ENCODE measurements around the gene HCN2. TPM values are rescaled to one million over a fixed set of nuclear protein-coding genes. Genes with fewer than 3 reads are reported as not detected.

Gene HCN2
- total RNA-seq, 2 donors from 2014 or later: 0.15 to 0.75 TPM

DNA sequence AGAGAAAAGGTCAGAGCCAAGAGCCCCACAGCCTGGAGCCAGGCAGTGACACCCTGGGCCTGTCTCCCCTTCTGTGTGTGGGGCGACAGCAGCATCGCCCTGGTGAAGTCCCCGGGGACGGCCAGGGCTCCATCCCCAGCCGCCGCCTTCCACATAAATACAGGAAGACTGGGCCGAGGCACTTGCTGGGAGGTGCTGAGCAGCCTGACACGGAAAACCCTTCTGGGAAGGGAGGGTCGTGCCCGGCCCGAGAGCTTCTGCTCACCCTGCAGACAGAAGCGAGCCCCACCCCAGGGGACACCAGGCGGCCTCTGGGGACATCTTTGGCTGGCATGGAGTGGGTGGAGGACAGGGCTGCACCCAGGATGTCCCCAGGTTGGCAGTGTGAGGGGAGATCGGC, 55.1 kb downstream of the HCN2 start:
- H3K27ac Mint-ChIP-seq: no peak overlapping the region

GRCh38 chr19:645912-646778, 56.5 kb downstream of the HCN2 start:
- H3K27ac Mint-ChIP-seq: no peak overlapping the region
- Histone ChIP-seq H3K27me3 (ENCODE audit: control insufficient read depth, insufficient read depth, low read length, poor library complexity, severe bottlenecking) (no peaks in the 10 kb centered on the region), H3K27ac (ENCODE audit: low read depth, low read length) (peak overlapping the region; percentile 17), H3K9me3 (ENCODE audit: control insufficient read depth, low read length) (no peaks in the 10 kb centered on the region), H3K4me3 (ENCODE audit: low read length) (no peak overlapping the region), H3K4me1 (ENCODE audit: control insufficient read depth, insufficient read depth, low read length) (no peaks in the 10 kb centered on the region), H3K36me3 (ENCODE audit: control insufficient read depth, insufficient read depth, low read length) (no peaks in the 10 kb centered on the region), H3K9ac (ENCODE audit: extremely low read depth, low read length, poor library complexity, severe bottlenecking) (no peak overlapping the region)
- no peak overlapping the region for H3K4me3 Mint-ChIP-seq
- 94 to 95% methylated on average over 53 to 62 of the region's 62 CpGs for WGBS, 2 experiments (ENCODE audit: insufficient coverage in 1 of 2, insufficient read length in 1 of 2)
- TF ChIP-seq, protein P1, sequence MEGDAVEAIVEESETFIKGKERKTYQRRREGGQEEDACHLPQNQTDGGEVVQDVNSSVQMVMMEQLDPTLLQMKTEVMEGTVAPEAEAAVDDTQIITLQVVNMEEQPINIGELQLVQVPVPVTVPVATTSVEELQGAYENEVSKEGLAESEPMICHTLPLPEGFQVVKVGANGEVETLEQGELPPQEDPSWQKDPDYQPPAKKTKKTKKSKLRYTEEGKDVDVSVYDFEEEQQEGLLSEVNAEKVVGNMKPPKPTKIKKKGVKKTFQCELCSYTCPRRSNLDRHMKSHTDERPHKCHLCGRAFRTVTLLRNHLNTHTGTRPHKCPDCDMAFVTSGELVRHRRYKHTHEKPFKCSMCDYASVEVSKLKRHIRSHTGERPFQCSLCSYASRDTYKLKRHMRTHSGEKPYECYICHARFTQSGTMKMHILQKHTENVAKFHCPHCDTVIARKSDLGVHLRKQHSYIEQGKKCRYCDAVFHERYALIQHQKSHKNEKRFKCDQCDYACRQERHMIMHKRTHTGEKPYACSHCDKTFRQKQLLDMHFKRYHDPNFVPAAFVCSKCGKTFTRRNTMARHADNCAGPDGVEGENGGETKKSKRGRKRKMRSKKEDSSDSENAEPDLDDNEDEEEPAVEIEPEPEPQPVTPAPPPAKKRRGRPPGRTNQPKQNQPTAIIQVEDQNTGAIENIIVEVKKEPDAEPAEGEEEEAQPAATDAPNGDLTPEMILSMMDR (conservative IDR thresholded peaks at IDR 0.05): no peak
- no peaks in the 10 kb centered on the region for H3K9me3 Mint-ChIP-seq
- peaks cover 3% of the 10 kb centered on the region for H3K27me3 Mint-ChIP-seq (ENCODE audit: insufficient read depth)
- DNase-seq: no peak
- no peaks in the 10 kb centered on the region for H3K4me1 Mint-ChIP-seq
- H3K36me3 Mint-ChIP-seq (ENCODE audit: low read depth): peaks cover 12% of the 10 kb centered on the region

More for the DNA sequence above, 55.1 kb downstream of the HCN2 start:
- H3K4me3 Mint-ChIP-seq: no peak overlapping the region
- Histone ChIP-seq H3K4me1 (ENCODE audit: control insufficient read depth, insufficient read depth, low read length) (no peaks in the 10 kb centered on the region), H3K4me3 (ENCODE audit: low read length) (no peak overlapping the region), H3K9ac (ENCODE audit: extremely low read depth, low read length, poor library complexity, severe bottlenecking) (no peak overlapping the region), H3K27me3 (ENCODE audit: control insufficient read depth, insufficient read depth, low read length, poor library complexity, severe bottlenecking) (no peaks in the 10 kb centered on the region), H3K27ac (ENCODE audit: low read depth, low read length) (no peak overlapping the region), H3K36me3 (ENCODE audit: control insufficient read depth, insufficient read depth, low read length) (no peaks in the 10 kb centered on the region), H3K9me3 (ENCODE audit: control insufficient read depth, low read length) (no peaks in the 10 kb centered on the region)
- peaks cover 3% of the 10 kb centered on the region for H3K27me3 Mint-ChIP-seq (ENCODE audit: insufficient read depth)
- no peaks in the 10 kb centered on the region for H3K4me1 Mint-ChIP-seq
- DNase-seq: no peak
- TF ChIP-seq, protein P1 (conservative IDR thresholded peaks at IDR 0.05): no peak
- 88 to 94% methylated on average over 12 to 14 of the region's 14 CpGs for WGBS, 2 experiments (ENCODE audit: insufficient coverage in 1 of 2, insufficient read length in 1 of 2)
- H3K9me3 Mint-ChIP-seq: no peaks in the 10 kb centered on the region
- peaks cover 10% of the 10 kb centered on the region for H3K36me3 Mint-ChIP-seq (ENCODE audit: low read depth)

DNA sequence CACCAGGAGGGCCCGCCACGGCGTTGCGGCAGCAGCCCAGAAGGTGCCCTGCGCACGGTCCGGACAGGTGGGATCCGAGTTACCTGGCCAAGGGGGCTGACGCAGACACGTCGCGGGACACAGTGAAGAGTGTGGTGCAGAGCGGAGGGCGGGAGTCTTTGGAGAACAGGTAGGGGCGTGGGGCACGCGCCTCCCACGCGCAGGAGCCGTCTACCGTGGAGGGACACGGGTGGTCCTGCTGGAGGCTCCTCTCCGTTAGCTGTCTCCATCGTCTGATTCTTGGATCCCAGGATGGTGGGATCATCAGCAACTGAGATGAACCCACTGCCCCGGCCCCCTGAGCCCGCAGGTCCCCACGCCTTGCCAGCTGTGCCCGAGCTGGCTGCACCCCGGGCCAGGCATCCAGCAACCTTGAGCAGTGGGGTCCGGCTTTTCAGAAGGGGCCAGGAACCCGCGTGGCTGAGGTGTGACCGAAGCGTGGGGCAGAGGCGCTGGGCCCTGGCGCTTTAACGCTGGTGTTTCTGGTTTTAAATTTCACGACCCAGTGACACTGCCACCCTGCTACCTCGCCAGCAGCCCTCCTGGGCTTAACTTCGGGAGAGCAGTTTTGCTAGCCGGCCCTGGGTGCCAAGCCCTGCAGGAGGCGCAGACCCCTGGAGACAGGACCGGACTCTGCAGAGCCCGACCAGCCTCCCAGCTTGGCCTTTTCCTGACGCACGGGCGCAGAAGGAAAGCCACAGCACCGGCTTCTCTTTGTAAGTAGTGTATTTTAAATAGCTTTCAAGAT, 57.3 kb downstream of the HCN2 start:
- Histone ChIP-seq H3K9me3 (ENCODE audit: control insufficient read depth, low read length) (no peaks in the 10 kb centered on the region), H3K4me3 (ENCODE audit: low read length) (no peak overlapping the region), H3K36me3 (ENCODE audit: control insufficient read depth, insufficient read depth, low read length) (no peaks in the 10 kb centered on the region), H3K9ac (ENCODE audit: extremely low read depth, low read length, poor library complexity, severe bottlenecking) (no peak overlapping the region), H3K27ac (ENCODE audit: low read depth, low read length) (no peak overlapping the region), H3K4me1 (ENCODE audit: control insufficient read depth, insufficient read depth, low read length) (no peaks in the 10 kb centered on the region), H3K27me3 (ENCODE audit: control insufficient read depth, insufficient read depth, low read length, poor library complexity, severe bottlenecking) (no peaks in the 10 kb centered on the region)
- no peaks in the 10 kb centered on the region for H3K27me3 Mint-ChIP-seq (ENCODE audit: insufficient read depth)
- no peak overlapping the region for H3K4me3 Mint-ChIP-seq
- no peak overlapping the region for H3K27ac Mint-ChIP-seq
- TF ChIP-seq, protein P1 (conservative IDR thresholded peaks at IDR 0.05): no peak
- no peak for DNase-seq
- WGBS, 2 experiments (ENCODE audit: insufficient coverage in 1 of 2, insufficient read length in 1 of 2): 95 to 97% methylated on average over 25 to 47 of the region's 48 CpGs
- peaks cover 12% of the 10 kb centered on the region for H3K36me3 Mint-ChIP-seq (ENCODE audit: low read depth)
- H3K4me1 Mint-ChIP-seq: no peaks in the 10 kb centered on the region
- H3K9me3 Mint-ChIP-seq: no peaks in the 10 kb centered on the region
